SK-N-SH (cell line): Measurements from ENCODE around the gene IRF2. TPM values are rescaled to one million over a fixed set of nuclear protein-coding genes. Genes with fewer than 3 reads are reported as not detected.

Source experiments
- CTCF ChIA-PET: fragments of 300-600, 350-600 bp; formaldehyde crosslinking; extraction: SDS; loops from one replicate; lab custom pipeline; 2021; lab: Yijun Ruan, JAX
- POLR2A ChIA-PET: fragments of 350-600 bp; sonication (Branson Sonifier 250); formaldehyde crosslinking; extraction: SDS; loops from one replicate; lab custom pipeline; 2020; ENCODE audit warnings: antibody characterized with exemption, inconsistent platforms; lab: Yijun Ruan, JAX
- DNase-seq: peaks from one replicate; pipeline ENCODE4 v3.0.0; 2012
- H2AFZ ChIP-seq: fragments of 200-600 bp; sonication (generic); 2 replicates; pipeline ENCODE4 v1.8.1; 2016; ENCODE audit warnings: antibody characterized with exemption, mild to moderate bottlenecking, low read depth
- H3F3A ChIP-seq: fragments of 200-600 bp; sonication (generic); replicated peaks from 2 replicates; pipeline ENCODE3; 2016; ENCODE audit warnings: antibody characterized with exemption, mild to moderate bottlenecking; ENCODE audit not compliant: insufficient read depth
- H3K27ac ChIP-seq, 2 experiments: fragments of 200-500 bp in 1 of 2; fragments of 200-600 bp in 1 of 2; sonication (Bioruptor generic) in 1 of 2; sonication (generic), shearing (Covaris generic) in 1 of 2; 2 replicates each; pipeline versions ENCODE4 v1.5.1 to v1.6.1; 2014 to 2016; ENCODE audit warnings: low read depth in 2 of 2, inconsistent platforms in 1 of 2, low read length in 1 of 2, mild to moderate bottlenecking in 1 of 2, mixed read lengths in 1 of 2
- H3K27me3 ChIP-seq: fragments of 200-600 bp; sonication (generic), shearing (Covaris generic); 2 replicates; pipeline ENCODE4 v1.6.1; 2016; ENCODE audit warnings: mixed run types; ENCODE audit not compliant: insufficient read depth
- H3K36me3 ChIP-seq, 2 experiments: fragments of 200-500 bp in 1 of 2; fragments of 200-600 bp in 1 of 2; sonication (Bioruptor generic) in 1 of 2; sonication (generic) in 1 of 2; replicated peaks in 1 of 2; 2 replicates each; pipeline versions ENCODE3 to v1.5.1; 2014 to 2016; ENCODE audit warnings: low read length in 1 of 2, mild to moderate bottlenecking in 1 of 2; ENCODE audit not compliant: insufficient read depth in 2 of 2, control insufficient read depth in 1 of 2
- H3K4me1 ChIP-seq, 2 experiments: fragments of 200-500 bp in 1 of 2; fragments of 200-600 bp in 1 of 2; sonication (Bioruptor generic) in 1 of 2; sonication (generic), shearing (Covaris generic) in 1 of 2; 2 replicates each; pipeline versions ENCODE4 v1.5.1 to v1.6.1; 2014 to 2016; ENCODE audit warnings: low read depth in 1 of 2, low read length in 1 of 2, mixed run types in 1 of 2; ENCODE audit not compliant: insufficient read depth in 2 of 2, control insufficient read depth in 1 of 2
- H3K4me2 ChIP-seq: fragments of 200-600 bp; sonication (generic), shearing (Covaris generic); 2 replicates; pipeline ENCODE4 v1.6.1; 2017; ENCODE audit warnings: mixed run types
- H3K4me3 ChIP-seq, 2 experiments: fragments of 200-500 bp in 1 of 2; fragments of 200-600 bp in 1 of 2; sonication (Bioruptor generic) in 1 of 2; sonication (generic), shearing (Covaris generic) in 1 of 2; 2 replicates each; pipeline versions ENCODE4 v1.5.1 to v1.8.1; 2014 to 2016; ENCODE audit warnings: low read depth in 2 of 2, inconsistent platforms in 1 of 2, low read length in 1 of 2, mild to moderate bottlenecking in 1 of 2, mixed read lengths in 1 of 2, moderate library complexity in 1 of 2
- H3K79me2 ChIP-seq: fragments of 200-600 bp; sonication (generic); 2 replicates; pipeline ENCODE4 v1.8.1; 2017; ENCODE audit warnings: mild to moderate bottlenecking; ENCODE audit not compliant: insufficient read depth
- H3K9ac ChIP-seq: fragments of 200-600 bp; sonication (generic); 2 replicates; pipeline ENCODE4 v1.6.1; 2017; ENCODE audit warnings: mixed run types
- H3K9me2 ChIP-seq: fragments of 200-600 bp; sonication (generic); 2 replicates; pipeline ENCODE4 v1.6.1; 2017; ENCODE audit warnings: mixed run types
- H3K9me3 ChIP-seq: fragments of 200-600 bp; sonication (generic); 2 replicates; pipeline ENCODE4 v1.6.1; 2017; ENCODE audit warnings: mixed run types, mild to moderate bottlenecking, moderate library complexity
- H4K20me1 ChIP-seq: fragments of 200-600 bp; sonication (generic); 2 replicates; pipeline ENCODE4 v1.6.1; 2017; ENCODE audit warnings: mild to moderate bottlenecking, mixed run types; ENCODE audit not compliant: insufficient read depth
- CHD2 ChIP-seq: fragments of 150-350 bp; IDR thresholded peaks from 2 replicates; pipeline ENCODE4 v1.6.1; 2018; ENCODE audit warnings: low read length; ENCODE audit not compliant: partially characterized antibody
- CTCF ChIP-seq: fragments of 200-600 bp; sonication (generic); IDR thresholded peaks from 2 replicates; pipeline ENCODE4 v1.6.1; 2017; ENCODE audit warnings: antibody characterized with exemption, mild to moderate bottlenecking, moderate library complexity
- EZH2phosphoT487 ChIP-seq: fragments of 200-600 bp; sonication (generic); IDR thresholded peaks from 2 replicates; pipeline ENCODE4 v1.6.1; 2017; ENCODE audit warnings: low read depth, mixed run types, mild to moderate bottlenecking, antibody characterized with exemption, moderate library complexity, borderline replicate concordance
- FOSL2 ChIP-seq: IDR thresholded peaks from 2 replicates; pipeline ENCODE4 v1.4.0; 2012; ENCODE audit warnings: low read depth, mild to moderate bottlenecking, moderate library complexity, borderline replicate concordance
- FOXM1 ChIP-seq: IDR thresholded peaks from 2 replicates; pipeline ENCODE4 v1.4.0; 2012; ENCODE audit warnings: low read depth, mild to moderate bottlenecking
- JUND ChIP-seq: IDR thresholded peaks from 2 replicates; pipeline ENCODE4 v1.4.0; 2012
- MEF2A ChIP-seq: IDR thresholded peaks from 2 replicates; pipeline ENCODE4 v1.4.0; 2012; ENCODE audit warnings: low read depth, borderline replicate concordance
- NFIC ChIP-seq: IDR thresholded peaks from 2 replicates; pipeline ENCODE4 v1.4.0; 2012; ENCODE audit warnings: borderline replicate concordance
- NRF1 ChIP-seq: IDR thresholded peaks from 2 replicates; pipeline ENCODE4 v1.6.1; 2012; ENCODE audit warnings: low read depth, mild to moderate bottlenecking, low read length
- POLR2AphosphoS5 ChIP-seq: IDR thresholded peaks from 2 replicates; pipeline ENCODE4 v1.6.1; 2012; ENCODE audit warnings: low read depth, low read length
- TAF1 ChIP-seq: IDR thresholded peaks from 2 replicates; pipeline ENCODE4 v1.6.1; 2012; ENCODE audit warnings: low read depth, mild to moderate bottlenecking, low read length, moderate library complexity, borderline replicate concordance
- TCF12 ChIP-seq: IDR thresholded peaks from 2 replicates; pipeline ENCODE4 v1.4.0; 2012
- TEAD4 ChIP-seq: IDR thresholded peaks from 2 replicates; pipeline ENCODE4 v1.4.0; 2012; ENCODE audit warnings: mild to moderate bottlenecking, borderline replicate concordance; ENCODE audit not compliant: insufficient read depth
- YY1 ChIP-seq: IDR thresholded peaks from 2 replicates; pipeline ENCODE4 v1.4.0; 2012; ENCODE audit warnings: low read depth, mild to moderate bottlenecking
- WGBS: methylation state at CpG from one replicate; pipeline ENCODE4 v1.1.6; 2017; ENCODE audit warnings: low lambda C conversion rate; 5-methylcytosine and 5-hydroxymethylcytosine counted together
- polyA plus RNA-seq, 3 experiments: library from polyadenylated mRNA; depleted of rRNA; stranded (reverse); fragments of >200 nt; gene quantifications; 2 replicates each; pipeline ENCODE4 v1.2.3, GENCODE V29; 2012
- TF ChIP-seq, protein P1 (sequence below): IDR thresholded peaks from 2 replicates; pipeline ENCODE4 v1.4.0; 2012; ENCODE audit warnings: low read depth
- TF ChIP-seq, protein P2 (sequence below): fragments of 150-350 bp; IDR thresholded peaks from 2 replicates; pipeline ENCODE4 v1.6.1; 2017; ENCODE audit warnings: antibody characterized with exemption, low read length, low read depth, borderline replicate concordance
- TF ChIP-seq, protein P3 (sequence below): IDR thresholded peaks from 2 replicates; pipeline ENCODE4 v1.6.1; 2012; ENCODE audit warnings: mild to moderate bottlenecking, low read depth, low read length, moderate library complexity

The IRF2 gene
- polyA plus RNA-seq, 1 of the 3 experiments (the other 2 are of a cell fraction), result 23.3 TPM

- H3K9ac ChIP-seq, result no peak overlapping the region
These were observed 70.3 kb downstream of the IRF2 start for GRCh38 chr4:184404047-184404446.

GRCh38 chr4:184403384-184403781 is 71.0 kb downstream of the IRF2 start:
- H3K9me3 ChIP-seq, result no peaks in the 10 kb centered on the region
- 78% methylated on average over 1 of the region's 1 CpG for WGBS
- POLR2A ChIA-PET, result no interaction called here
- no peaks in the 10 kb centered on the region for H3K27me3 ChIP-seq
- H3K36me3 ChIP-seq, result peaks cover 20 to 38% of the 10 kb centered on the region in 2 experiments
- peaks cover 24% of the 10 kb centered on the region for H3F3A ChIP-seq
- no peak overlapping the region for H3K4me2 ChIP-seq
- no peak for DNase-seq
- CTCF ChIA-PET, result no interaction called here
- no peaks in the 10 kb centered on the region for H4K20me1 ChIP-seq
- peak overlapping the region in 1 of 2 experiments; percentile 8; a peak in 1 of 4 replicates for H3K27ac ChIP-seq
- H3K4me1 ChIP-seq, result peaks cover 10 to 29% of the 10 kb centered on the region in 2 experiments
- no peaks in the 10 kb centered on the region for H3K9me2 ChIP-seq
- H3K9ac ChIP-seq, result no peak overlapping the region
- no peak overlapping the region for H2AFZ ChIP-seq
- H3K79me2 ChIP-seq, result no peaks in the 10 kb centered on the region
- no peak overlapping the region for H3K4me3 ChIP-seq
- no peak for TF ChIP-seq NFIC
- no peak for TF ChIP-seq CHD2
- TF ChIP-seq TCF12, result no peak
- TF ChIP-seq, protein P1, sequence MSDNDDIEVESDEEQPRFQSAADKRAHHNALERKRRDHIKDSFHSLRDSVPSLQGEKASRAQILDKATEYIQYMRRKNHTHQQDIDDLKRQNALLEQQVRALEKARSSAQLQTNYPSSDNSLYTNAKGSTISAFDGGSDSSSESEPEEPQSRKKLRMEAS, result no peak
- no peak for TF ChIP-seq TEAD4
- TF ChIP-seq FOSL2, result no peak
- TF ChIP-seq CTCF, result no peak
- TF ChIP-seq NRF1, result no peak
- no peak for TF ChIP-seq YY1
- no peak for TF ChIP-seq TAF1
- TF ChIP-seq POLR2AphosphoS5, result no peak
- TF ChIP-seq, protein P2, sequence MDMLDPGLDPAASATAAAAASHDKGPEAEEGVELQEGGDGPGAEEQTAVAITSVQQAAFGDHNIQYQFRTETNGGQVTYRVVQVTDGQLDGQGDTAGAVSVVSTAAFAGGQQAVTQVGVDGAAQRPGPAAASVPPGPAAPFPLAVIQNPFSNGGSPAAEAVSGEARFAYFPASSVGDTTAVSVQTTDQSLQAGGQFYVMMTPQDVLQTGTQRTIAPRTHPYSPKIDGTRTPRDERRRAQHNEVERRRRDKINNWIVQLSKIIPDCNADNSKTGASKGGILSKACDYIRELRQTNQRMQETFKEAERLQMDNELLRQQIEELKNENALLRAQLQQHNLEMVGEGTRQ, result no peak
- no peak for TF ChIP-seq EZH2phosphoT487
- no peak for TF ChIP-seq MEF2A
- no peak for TF ChIP-seq JUND
- no peak for TF ChIP-seq FOXM1

More at GRCh38 chr4:184404047-184404446, 70.3 kb downstream of the IRF2 start:
- Histone ChIP-seq H3K4me1 (peaks cover 17 to 36% of the 10 kb centered on the region in 2 experiments), H3F3A (peaks cover 30% of the 10 kb centered on the region), H3K4me2 (no peak overlapping the region), H3K27me3 (no peaks in the 10 kb centered on the region), H4K20me1 (no peaks in the 10 kb centered on the region), H2AFZ (no peak overlapping the region), H3K36me3 (peaks cover 20 to 32% of the 10 kb centered on the region in 2 experiments), H3K27ac (no peak overlapping the region), H3K79me2 (no peaks in the 10 kb centered on the region), H3K4me3 (no peak overlapping the region), H3K9me2 (no peaks in the 10 kb centered on the region), H3K9me3 (no peaks in the 10 kb centered on the region)
- ChIA-PET POLR2A (no interaction called here), CTCF (no interaction called here)
- DNase-seq, result no peak
- TF ChIP-seq NRF1 (no peak), TAF1 (no peak)
- TF ChIP-seq, protein P1, result no peak
- TF ChIP-seq, protein P3, sequence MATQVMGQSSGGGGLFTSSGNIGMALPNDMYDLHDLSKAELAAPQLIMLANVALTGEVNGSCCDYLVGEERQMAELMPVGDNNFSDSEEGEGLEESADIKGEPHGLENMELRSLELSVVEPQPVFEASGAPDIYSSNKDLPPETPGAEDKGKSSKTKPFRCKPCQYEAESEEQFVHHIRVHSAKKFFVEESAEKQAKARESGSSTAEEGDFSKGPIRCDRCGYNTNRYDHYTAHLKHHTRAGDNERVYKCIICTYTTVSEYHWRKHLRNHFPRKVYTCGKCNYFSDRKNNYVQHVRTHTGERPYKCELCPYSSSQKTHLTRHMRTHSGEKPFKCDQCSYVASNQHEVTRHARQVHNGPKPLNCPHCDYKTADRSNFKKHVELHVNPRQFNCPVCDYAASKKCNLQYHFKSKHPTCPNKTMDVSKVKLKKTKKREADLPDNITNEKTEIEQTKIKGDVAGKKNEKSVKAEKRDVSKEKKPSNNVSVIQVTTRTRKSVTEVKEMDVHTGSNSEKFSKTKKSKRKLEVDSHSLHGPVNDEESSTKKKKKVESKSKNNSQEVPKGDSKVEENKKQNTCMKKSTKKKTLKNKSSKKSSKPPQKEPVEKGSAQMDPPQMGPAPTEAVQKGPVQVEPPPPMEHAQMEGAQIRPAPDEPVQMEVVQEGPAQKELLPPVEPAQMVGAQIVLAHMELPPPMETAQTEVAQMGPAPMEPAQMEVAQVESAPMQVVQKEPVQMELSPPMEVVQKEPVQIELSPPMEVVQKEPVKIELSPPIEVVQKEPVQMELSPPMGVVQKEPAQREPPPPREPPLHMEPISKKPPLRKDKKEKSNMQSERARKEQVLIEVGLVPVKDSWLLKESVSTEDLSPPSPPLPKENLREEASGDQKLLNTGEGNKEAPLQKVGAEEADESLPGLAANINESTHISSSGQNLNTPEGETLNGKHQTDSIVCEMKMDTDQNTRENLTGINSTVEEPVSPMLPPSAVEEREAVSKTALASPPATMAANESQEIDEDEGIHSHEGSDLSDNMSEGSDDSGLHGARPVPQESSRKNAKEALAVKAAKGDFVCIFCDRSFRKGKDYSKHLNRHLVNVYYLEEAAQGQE, result no peak
